Ovary (tissue), 3 donors: ENCODE results near the gene ATL3.

Experiments used
- CTCF ChIP-seq, 3 donors: fragments of 450-650 bp in 2 of 3; fragments of 200-600 bp in 1 of 3; IDR thresholded peaks; one replicate each; pipeline versions ENCODE4 v1.5.1 to v1.8.0; 2016 to 2022; ENCODE audit warnings: antibody characterized with exemption in 3 of 3, mild to moderate bottlenecking in 1 of 3
- POLR2A ChIP-seq: fragments of 450-650 bp; IDR thresholded peaks from one replicate; pipeline ENCODE4 v1.6.1; 2017; ENCODE audit warnings: antibody characterized with exemption, mild to moderate bottlenecking, moderate library complexity
- donor health status: DM: no; HTN: no; CAD: no.

- TF ChIP-seq CTCF (IDR thresholded peaks at IDR 0.05) (no peak), POLR2A (no peak)
These were observed 38.2 kb upstream of the ATL3 start for GRCh38 chr11:63709336-63709884.
